ENCODE measurements around the gene ZNF277.
A peak's percentile ranks its signal among the peaks of the same experiment; 100 is the strongest.

Gene ZNF277, protein sequence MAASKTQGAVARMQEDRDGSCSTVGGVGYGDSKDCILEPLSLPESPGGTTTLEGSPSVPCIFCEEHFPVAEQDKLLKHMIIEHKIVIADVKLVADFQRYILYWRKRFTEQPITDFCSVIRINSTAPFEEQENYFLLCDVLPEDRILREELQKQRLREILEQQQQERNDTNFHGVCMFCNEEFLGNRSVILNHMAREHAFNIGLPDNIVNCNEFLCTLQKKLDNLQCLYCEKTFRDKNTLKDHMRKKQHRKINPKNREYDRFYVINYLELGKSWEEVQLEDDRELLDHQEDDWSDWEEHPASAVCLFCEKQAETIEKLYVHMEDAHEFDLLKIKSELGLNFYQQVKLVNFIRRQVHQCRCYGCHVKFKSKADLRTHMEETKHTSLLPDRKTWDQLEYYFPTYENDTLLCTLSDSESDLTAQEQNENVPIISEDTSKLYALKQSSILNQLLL

DNA sequence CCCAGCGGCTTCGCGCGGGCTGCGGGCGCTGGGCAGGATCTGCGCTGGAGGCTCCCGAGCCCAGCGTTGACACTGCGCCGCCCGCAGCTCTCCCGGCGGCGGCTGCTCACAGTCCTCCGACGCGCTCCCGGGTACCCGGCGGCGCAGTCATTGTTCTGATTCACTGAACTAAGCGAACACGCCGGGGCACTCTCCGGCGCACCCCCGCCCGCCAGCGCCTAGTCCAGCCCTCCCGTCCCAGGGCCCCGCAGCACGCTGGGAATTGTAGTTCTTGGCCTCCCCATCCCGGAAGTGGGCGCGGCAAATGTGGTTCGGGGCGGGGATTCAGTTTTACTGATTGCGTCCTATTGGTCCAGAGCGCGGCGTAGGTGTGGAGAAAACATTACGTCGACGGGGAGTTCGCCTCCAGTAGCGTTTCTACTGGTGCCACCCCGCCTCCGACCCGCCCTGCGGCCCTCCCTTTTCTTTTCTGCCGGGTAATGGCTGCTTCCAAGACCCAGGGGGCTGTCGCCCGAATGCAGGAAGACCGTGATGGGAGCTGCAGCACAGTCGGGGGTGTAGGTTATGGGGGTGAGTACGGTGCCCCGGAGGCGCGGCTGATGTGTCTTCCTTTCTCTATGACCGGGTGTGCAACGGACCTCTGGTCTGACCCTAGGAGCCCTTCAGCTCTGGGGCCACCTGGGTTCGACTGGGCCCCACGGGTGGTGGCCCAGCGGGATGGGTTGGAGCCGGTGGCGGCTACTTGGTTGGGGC, at the start of gene ZNF277, which contains the start of gene DOCK4:
Gene ZNF277 (plus strand): TSS at position 458 of the 753 bp plus-strand sequence. CDS start 22 bp downstream, at position 480.
Gene DOCK4 (minus strand): TSS at position 162 of the 753 bp plus-strand sequence. CDS start 261 bp downstream, outside the sequence.
- H3K4me3 ChIP-seq (replicated peaks; ENCODE audit: low read depth, low read length): peak within 1 kb of the TSS; percentile 98
- DNase-seq (ENCODE audit: low read depth): peak; percentile 99
- TF ChIP-seq, protein P1, sequence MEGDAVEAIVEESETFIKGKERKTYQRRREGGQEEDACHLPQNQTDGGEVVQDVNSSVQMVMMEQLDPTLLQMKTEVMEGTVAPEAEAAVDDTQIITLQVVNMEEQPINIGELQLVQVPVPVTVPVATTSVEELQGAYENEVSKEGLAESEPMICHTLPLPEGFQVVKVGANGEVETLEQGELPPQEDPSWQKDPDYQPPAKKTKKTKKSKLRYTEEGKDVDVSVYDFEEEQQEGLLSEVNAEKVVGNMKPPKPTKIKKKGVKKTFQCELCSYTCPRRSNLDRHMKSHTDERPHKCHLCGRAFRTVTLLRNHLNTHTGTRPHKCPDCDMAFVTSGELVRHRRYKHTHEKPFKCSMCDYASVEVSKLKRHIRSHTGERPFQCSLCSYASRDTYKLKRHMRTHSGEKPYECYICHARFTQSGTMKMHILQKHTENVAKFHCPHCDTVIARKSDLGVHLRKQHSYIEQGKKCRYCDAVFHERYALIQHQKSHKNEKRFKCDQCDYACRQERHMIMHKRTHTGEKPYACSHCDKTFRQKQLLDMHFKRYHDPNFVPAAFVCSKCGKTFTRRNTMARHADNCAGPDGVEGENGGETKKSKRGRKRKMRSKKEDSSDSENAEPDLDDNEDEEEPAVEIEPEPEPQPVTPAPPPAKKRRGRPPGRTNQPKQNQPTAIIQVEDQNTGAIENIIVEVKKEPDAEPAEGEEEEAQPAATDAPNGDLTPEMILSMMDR (IDR thresholded peaks at IDR 0.05; ENCODE audit: low read length, missing control alignments): no peak

DNA sequence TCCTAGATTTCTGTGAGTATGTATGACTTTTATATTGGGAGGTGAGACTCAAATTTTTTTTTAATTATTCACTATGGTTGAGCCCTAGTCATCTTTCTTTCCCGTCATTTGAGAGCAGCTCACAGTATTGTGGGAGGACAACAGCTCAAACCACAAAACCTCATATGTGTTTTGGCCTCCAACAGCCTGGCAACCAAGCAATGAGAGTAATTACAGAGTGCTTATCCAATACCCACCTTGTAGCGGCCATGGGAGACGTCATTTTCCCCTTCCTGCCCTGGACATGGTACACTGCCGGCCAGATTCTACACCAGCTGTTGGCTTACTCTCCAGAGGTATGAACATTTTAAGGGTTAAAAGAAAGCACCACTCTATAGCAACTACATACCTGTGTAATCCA, 49.4 kb upstream of the ZNF277 start:
- no peak overlapping the region for H3K4me3 ChIP-seq (replicated peaks; ENCODE audit: low read depth, low read length)
- TF ChIP-seq, protein P1 (IDR thresholded peaks at IDR 0.05; ENCODE audit: low read length, missing control alignments): no peak
- DNase-seq (ENCODE audit: low read depth): peak; percentile 89

DNA sequence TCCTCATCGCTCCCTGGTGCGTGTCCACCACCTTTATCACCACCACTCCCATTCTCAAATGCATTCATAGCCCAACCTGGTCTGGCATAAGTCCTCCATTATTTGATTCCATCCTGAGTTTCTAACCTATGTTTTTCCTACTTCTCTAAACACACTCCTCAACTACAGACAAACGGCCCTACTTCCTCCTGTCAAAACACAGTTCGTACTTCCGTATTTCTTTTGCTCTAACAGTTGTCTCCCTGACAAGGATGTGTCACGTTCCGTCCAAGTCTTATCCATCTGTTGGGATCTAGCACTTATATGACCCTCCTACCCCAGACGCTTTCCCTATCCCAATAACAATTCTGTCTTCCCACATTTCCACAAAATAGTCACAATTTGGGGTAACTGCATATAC, 47.1 kb upstream of the ZNF277 start:
- TF ChIP-seq, protein P1 (IDR thresholded peaks at IDR 0.05; ENCODE audit: low read length, missing control alignments): no peak

DNA sequence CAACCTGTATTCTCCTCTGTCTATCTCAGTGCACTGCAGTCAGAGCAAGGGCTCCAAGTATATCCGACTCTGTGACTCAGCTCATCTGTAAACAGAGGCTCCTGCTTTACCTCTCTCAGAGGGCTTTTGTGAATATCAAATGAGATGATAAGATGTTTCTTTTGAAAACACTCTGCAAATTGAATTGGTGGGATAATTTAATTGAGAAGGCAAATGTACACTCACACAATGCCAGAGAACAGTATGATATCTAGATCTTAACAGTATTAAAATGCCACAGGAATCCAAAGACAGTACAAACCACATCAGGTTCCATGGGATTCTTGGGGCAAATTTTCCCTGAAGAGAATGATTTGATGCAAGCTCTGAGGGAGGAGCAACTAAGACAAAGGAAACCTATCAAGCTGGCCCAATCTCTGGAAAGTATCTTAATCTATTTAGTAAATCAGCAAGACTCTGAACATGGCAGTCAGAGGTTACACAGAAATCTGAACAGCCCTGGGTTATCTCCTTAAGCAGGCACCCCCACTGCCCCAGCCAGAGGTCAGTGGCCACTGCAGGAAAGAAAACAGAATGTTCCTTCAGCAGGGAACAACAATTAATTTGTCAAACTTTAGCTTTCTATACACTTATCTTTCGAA, 46.2 kb upstream of the ZNF277 start:
- DNase-seq (ENCODE audit: low read depth): peak; percentile 46
- TF ChIP-seq, protein P1 (IDR thresholded peaks at IDR 0.05; ENCODE audit: low read length, missing control alignments): no peak
- no peak overlapping the region for H3K4me3 ChIP-seq (replicated peaks; ENCODE audit: low read depth, low read length)

More for the DNA sequence above, 47.1 kb upstream of the ZNF277 start:
- H3K4me3 ChIP-seq (replicated peaks; ENCODE audit: low read depth, low read length): no peak overlapping the region
- DNase-seq (ENCODE audit: low read depth): no peak

DNA sequence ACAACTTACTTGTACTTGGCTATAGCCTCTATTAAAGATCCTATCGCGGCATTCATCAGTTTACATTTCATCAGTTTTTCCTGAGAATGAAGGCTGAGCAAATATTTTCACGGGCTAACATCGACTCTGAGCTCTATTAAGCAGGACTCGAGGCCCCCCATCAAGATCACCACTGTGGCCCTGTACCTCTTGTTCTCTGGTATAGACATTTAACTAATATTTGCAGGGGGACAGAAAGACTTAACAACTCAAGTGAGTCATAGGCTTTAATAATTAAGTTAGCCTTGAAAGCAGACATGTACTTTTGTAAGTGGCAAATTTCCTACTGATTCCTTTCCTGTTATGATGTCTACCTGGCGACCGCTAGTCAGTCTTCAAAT, 45.7 kb upstream of the ZNF277 start:
- no peak overlapping the region for H3K4me3 ChIP-seq (replicated peaks; ENCODE audit: low read depth, low read length)
- DNase-seq (ENCODE audit: low read depth): no peak
- TF ChIP-seq, protein P1 (IDR thresholded peaks at IDR 0.05; ENCODE audit: low read length, missing control alignments): no peak

DNA sequence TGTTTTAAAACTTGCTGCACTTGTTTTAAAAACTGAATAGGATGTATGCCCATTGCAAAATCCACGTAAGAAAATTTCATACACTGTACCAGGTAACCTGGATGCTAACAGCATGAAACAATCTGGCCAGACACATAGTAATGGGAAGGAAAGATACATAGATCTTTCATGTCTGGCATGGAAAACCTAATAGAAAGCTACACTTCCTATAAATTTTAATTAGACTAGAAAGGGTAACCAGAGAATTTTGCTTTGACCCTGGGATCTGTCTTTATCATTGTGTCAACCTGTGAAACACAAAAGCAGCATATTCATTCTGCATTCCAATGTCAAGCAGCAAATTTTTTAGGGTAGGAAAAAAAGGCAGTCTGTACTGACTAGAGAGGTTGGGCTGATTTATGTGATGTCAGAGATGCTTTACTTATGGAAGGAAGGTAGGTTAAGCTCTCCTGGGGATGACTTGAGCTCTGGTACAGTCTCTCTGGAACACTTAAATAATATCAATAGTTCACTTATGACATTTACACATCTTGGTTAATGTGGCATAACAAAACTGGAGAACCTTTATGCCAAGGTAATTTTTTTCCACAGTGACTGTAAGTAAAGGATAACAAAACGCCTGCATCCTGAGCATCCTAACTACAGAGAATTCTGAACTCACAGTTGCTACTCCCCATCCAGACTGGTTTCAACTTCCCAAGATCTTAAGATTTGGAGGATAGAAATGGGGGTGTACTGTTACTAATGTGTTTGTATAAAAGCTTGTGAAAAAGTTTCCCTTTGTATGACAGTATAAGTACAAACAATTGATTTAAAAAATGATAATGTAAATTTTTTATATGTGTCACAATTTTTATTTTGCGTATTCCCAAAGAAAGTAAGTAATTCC, 45.0 kb upstream of the ZNF277 start:
- H3K4me3 ChIP-seq (replicated peaks; ENCODE audit: low read depth, low read length): no peak overlapping the region
- DNase-seq (ENCODE audit: low read depth): peak; percentile 18
- TF ChIP-seq, protein P1 (IDR thresholded peaks at IDR 0.05; ENCODE audit: low read length, missing control alignments): no peak

Measured in fibroblast of pulmonary artery (primary cell).